Esophagus muscularis mucosa (tissue), 4 donors: ENCODE measurements around the gene TTC33.

ENCODE experiments used
- CTCF ChIP-seq, 3 experiments: fragments of 200-600 bp in 2 of 3; fragments of 450-650 bp in 1 of 3; sonication (generic) in 2 of 3; IDR thresholded peaks; one replicate each; pipeline ENCODE4 v1.5.1; 2017 to 2019; ENCODE audit warnings: antibody characterized with exemption in 3 of 3, mild to moderate bottlenecking in 2 of 3, moderate library complexity in 1 of 3
- EP300 ChIP-seq: sonication (generic); formaldehyde crosslinking; IDR thresholded peaks from one replicate; pipeline ENCODE4 v1.6.1; 2017; ENCODE audit warnings: antibody characterized with exemption
- POLR2A ChIP-seq: fragments of 450-650 bp; IDR thresholded peaks from one replicate; pipeline ENCODE4 v1.6.1; 2017; ENCODE audit warnings: antibody characterized with exemption, moderate library complexity, mild to moderate bottlenecking, low read depth

- no peak for TF ChIP-seq CTCF (IDR thresholded peaks at IDR 0.05)
- TF ChIP-seq EP300, result no peak
- no peak for TF ChIP-seq POLR2A
Observed at GRCh38 chr5:40464511-40464910, 291.2 kb downstream of the TTC33 start.
